HepG2 (cell line): ENCODE measurements around the gene TAT. TPM values are rescaled to one million over a fixed set of nuclear protein-coding genes. Genes with fewer than 3 reads are reported as not detected.

Experiments
- ATF3 ChIP-seq: sonication (generic); formaldehyde crosslinking; IDR thresholded peaks from 2 replicates; pipeline ENCODE4 v1.4.0; 2020; ENCODE audit warnings: missing genetic modification reagents
- CBX5 ChIP-seq: sonication (generic); formaldehyde crosslinking; IDR thresholded peaks from 2 replicates; pipeline ENCODE4 v1.4.0; 2020; ENCODE audit warnings: missing genetic modification reagents, borderline replicate concordance
- HHEX ChIP-seq: IDR thresholded peaks from 2 replicates; pipeline ENCODE4 v1.6.1; 2016; ENCODE audit warnings: control low read depth
- MBD4 ChIP-seq: IDR thresholded peaks from 2 replicates; pipeline ENCODE4 v1.6.1; 2012; ENCODE audit warnings: low read length, inconsistent platforms, borderline replicate concordance
- PAXIP1 ChIP-seq: sonication (generic); formaldehyde crosslinking; conservative IDR thresholded peaks from 2 replicates; pipeline ENCODE4 v1.4.0; 2020; ENCODE audit warnings: mild to moderate bottlenecking, missing genetic modification reagents, moderate library complexity
- TERF1 ChIP-seq: sonication (generic); formaldehyde crosslinking; IDR thresholded peaks from 2 replicates; pipeline ENCODE4 v1.8.0; 2022; ENCODE audit warnings: mild to moderate bottlenecking, missing genetic modification reagents, moderate library complexity
- ZBTB43 ChIP-seq: sonication (generic); formaldehyde crosslinking; conservative IDR thresholded peaks from 2 replicates; pipeline ENCODE4 v1.4.0; 2020; ENCODE audit warnings: missing genetic modification reagents
- ZEB1 ChIP-seq: IDR thresholded peaks from 2 replicates; pipeline ENCODE4 v1.6.1; 2012; ENCODE audit warnings: mild to moderate bottlenecking, low read depth, inconsistent platforms; ENCODE audit not compliant: insufficient replicate concordance
- ZFP36 ChIP-seq: fragments of 150-350 bp; IDR thresholded peaks from 2 replicates; pipeline ENCODE4 v1.6.1; 2018; ENCODE audit warnings: borderline replicate concordance, low read length, low read depth; ENCODE audit not compliant: partially characterized antibody
- ZNF362 ChIP-seq: sonication (generic); formaldehyde crosslinking; IDR thresholded peaks from 2 replicates; pipeline ENCODE4 v1.4.0; 2020; ENCODE audit warnings: missing genetic modification reagents, mild to moderate bottlenecking, borderline replicate concordance
- ZNF430 ChIP-seq: sonication (generic); formaldehyde crosslinking; IDR thresholded peaks from 2 replicates; pipeline ENCODE4 v1.9.0; 2021; ENCODE audit warnings: mild to moderate bottlenecking, missing genetic modification reagents
- ZNF550 ChIP-seq: sonication (generic); formaldehyde crosslinking; IDR thresholded peaks from 2 replicates; pipeline ENCODE4 v1.4.0; 2020; ENCODE audit warnings: mild to moderate bottlenecking, missing genetic modification reagents, borderline replicate concordance
- polyA plus RNA-seq, 8 experiments: library from polyadenylated mRNA; depleted of rRNA in 3 of 8; stranded (reverse) in 7 of 8; unstranded in 1 of 8; fragments of >200 nt; fragmentation: Illumina TruSeq in 4 of 8; extraction: Trizol in 4 of 8; gene quantifications; 2 replicates each; pipeline versions ENCODE4 v1.2.1 to v1.2.3, GENCODE V29; 2011 to 2016; ENCODE audit warnings: low read depth in 4 of 8, missing spikeins in 1 of 8, mixed read lengths in 1 of 8; ENCODE audit not compliant: insufficient read depth in 1 of 8
- total RNA-seq, 5 experiments: library from RNA; depleted of rRNA; stranded (reverse); fragments of >200 nt; fragmentation: Illumina TruSeq; extraction: Trizol; gene quantifications; 2 replicates each; pipeline ENCODE4 v1.2.3, GENCODE V29; 2016; ENCODE audit warnings: low read depth in 1 of 5
- TF ChIP-seq, protein P1 (sequence below): sonication (generic); formaldehyde crosslinking; IDR thresholded peaks from 2 replicates; pipeline ENCODE4 v1.5.0; 2020; ENCODE audit warnings: mild to moderate bottlenecking, missing genetic modification reagents, moderate library complexity
- TF ChIP-seq, protein P2 (sequence below): sonication (generic); formaldehyde crosslinking; IDR thresholded peaks from 2 replicates; pipeline ENCODE4 v1.9.0; 2022; ENCODE audit warnings: missing genetic modification reagents, mild to moderate bottlenecking, borderline replicate concordance
- TF ChIP-seq, protein P3 (sequence below): IDR thresholded peaks from 2 replicates; pipeline ENCODE4 v1.6.1; 2018; ENCODE audit warnings: missing genetic modification reagents, mild to moderate bottlenecking, missing compliant biosample characterization

The TAT gene
- total and polyA plus RNA-seq, 2 of the 13 experiments (the other 11 are each of a cell fraction or from before 2014, with no cell fraction given): 1.6 to 5.8 TPM

DNA sequence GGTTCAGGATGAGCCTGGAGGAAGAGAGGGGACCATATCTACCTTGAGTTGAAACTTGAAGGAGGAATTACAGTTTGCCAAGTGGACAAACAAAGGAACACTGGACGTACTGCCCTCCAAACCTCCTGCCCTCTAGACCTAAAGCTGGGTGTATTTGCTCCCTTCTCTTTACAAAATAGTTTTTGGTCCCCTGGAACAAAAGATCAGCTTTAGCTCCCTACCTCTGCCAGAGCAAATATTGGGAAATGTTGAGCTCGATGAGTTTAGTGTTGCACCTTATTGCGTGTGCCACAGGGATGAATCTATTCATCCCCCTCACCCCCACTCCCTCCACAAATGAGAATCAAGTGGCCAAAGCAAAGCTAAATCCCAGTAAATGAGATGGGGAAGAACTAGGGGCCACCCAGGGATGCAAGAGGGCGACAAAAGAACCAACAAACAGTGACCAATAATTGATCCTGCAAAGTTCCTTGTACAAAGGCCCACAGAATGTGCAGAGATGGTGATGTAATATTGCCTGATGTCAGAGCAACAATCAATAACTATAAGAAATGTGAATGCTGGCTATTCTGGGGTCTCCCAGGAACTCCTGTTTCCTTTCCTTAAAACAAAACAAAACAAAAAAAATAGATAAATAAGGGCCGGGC is 17.2 kb upstream of the TAT start (continued):
- TF ChIP-seq, protein P1, sequence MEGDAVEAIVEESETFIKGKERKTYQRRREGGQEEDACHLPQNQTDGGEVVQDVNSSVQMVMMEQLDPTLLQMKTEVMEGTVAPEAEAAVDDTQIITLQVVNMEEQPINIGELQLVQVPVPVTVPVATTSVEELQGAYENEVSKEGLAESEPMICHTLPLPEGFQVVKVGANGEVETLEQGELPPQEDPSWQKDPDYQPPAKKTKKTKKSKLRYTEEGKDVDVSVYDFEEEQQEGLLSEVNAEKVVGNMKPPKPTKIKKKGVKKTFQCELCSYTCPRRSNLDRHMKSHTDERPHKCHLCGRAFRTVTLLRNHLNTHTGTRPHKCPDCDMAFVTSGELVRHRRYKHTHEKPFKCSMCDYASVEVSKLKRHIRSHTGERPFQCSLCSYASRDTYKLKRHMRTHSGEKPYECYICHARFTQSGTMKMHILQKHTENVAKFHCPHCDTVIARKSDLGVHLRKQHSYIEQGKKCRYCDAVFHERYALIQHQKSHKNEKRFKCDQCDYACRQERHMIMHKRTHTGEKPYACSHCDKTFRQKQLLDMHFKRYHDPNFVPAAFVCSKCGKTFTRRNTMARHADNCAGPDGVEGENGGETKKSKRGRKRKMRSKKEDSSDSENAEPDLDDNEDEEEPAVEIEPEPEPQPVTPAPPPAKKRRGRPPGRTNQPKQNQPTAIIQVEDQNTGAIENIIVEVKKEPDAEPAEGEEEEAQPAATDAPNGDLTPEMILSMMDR (CRISPR knock-in tag): peak; percentile 25; the same call in 1 of the 2 replicates
- TF ChIP-seq PAXIP1 (CRISPR knock-in tag) (peak; percentile 87), TERF1 (CRISPR knock-in tag) (no peak), CBX5 (CRISPR knock-in tag) (peak; percentile 91), MBD4 (no peak; the same call in 1 of the 2 replicates), ZNF550 (CRISPR knock-in tag) (no peak), ZFP36 (no peak), ZEB1 (peak; percentile 77), ZBTB43 (CRISPR knock-in tag) (peak; percentile 70; the same call in 1 of the 2 replicates), HHEX (CRISPR knock-in tag) (peak; percentile 23; the same call in 1 of the 2 replicates), ATF3 (CRISPR knock-in tag) (peak; percentile 79; the same call in 1 of the 2 replicates), ZNF362 (peak; percentile 85), ZNF430 (CRISPR knock-in tag) (no peak)
- TF ChIP-seq, protein P2, sequence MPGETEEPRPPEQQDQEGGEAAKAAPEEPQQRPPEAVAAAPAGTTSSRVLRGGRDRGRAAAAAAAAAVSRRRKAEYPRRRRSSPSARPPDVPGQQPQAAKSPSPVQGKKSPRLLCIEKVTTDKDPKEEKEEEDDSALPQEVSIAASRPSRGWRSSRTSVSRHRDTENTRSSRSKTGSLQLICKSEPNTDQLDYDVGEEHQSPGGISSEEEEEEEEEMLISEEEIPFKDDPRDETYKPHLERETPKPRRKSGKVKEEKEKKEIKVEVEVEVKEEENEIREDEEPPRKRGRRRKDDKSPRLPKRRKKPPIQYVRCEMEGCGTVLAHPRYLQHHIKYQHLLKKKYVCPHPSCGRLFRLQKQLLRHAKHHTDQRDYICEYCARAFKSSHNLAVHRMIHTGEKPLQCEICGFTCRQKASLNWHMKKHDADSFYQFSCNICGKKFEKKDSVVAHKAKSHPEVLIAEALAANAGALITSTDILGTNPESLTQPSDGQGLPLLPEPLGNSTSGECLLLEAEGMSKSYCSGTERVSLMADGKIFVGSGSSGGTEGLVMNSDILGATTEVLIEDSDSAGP: no peak; the same call in 1 of the 2 replicates
- TF ChIP-seq, protein P3, sequence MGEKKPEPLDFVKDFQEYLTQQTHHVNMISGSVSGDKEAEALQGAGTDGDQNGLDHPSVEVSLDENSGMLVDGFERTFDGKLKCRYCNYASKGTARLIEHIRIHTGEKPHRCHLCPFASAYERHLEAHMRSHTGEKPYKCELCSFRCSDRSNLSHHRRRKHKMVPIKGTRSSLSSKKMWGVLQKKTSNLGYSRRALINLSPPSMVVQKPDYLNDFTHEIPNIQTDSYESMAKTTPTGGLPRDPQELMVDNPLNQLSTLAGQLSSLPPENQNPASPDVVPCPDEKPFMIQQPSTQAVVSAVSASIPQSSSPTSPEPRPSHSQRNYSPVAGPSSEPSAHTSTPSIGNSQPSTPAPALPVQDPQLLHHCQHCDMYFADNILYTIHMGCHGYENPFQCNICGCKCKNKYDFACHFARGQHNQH (CRISPR knock-in tag): peak; percentile 65; the same call in 1 of the 2 replicates
